OCI-LY1 (cell line): ENCODE measurements around the gene BOK.

ENCODE experiments used
- CTCF ChIP-seq: fragments of 200-600 bp; sonication (generic), shearing (Covaris generic); IDR thresholded peaks from 2 replicates; pipeline ENCODE4 v1.5.1; 2017; ENCODE audit warnings: mild to moderate bottlenecking, antibody characterized with exemption, low read length, moderate library complexity, mixed read lengths
- EZH2 ChIP-seq: fragments of 200-600 bp; sonication (generic), shearing (Covaris generic); IDR thresholded peaks from 2 replicates; pipeline ENCODE4 v1.8.0; 2017; ENCODE audit warnings: borderline replicate concordance, mixed run types, mild to moderate bottlenecking, antibody characterized with exemption, low read length, moderate library complexity, mixed read lengths

- 0 out of 2 replicates have a peak, but pooled peaks have one; percentile 7 for TF ChIP-seq CTCF
- TF ChIP-seq EZH2 = no peak
These were observed 25.6 kb upstream of the BOK start for GRCh38 chr2:241532733-241533601.
